H1 (cell line): Measurements from ENCODE around the gene HDDC3. TPM values are rescaled to one million over a fixed set of nuclear protein-coding genes. Genes with fewer than 3 reads are reported as not detected.

ENCODE experiments used
- CTCF ChIA-PET: fragments of 300-600 bp; sonication (Branson Sonifier 250); formaldehyde crosslinking; loops from one replicate; lab custom pipeline; 2021; ENCODE audit not compliant: partially characterized antibody; lab: Charles Lee
- POLR2A ChIA-PET: fragments of 300-600 bp; sonication (Branson Sonifier 250); formaldehyde crosslinking; loops from one replicate; lab custom pipeline; 2021; ENCODE audit warnings: inconsistent platforms; ENCODE audit not compliant: partially characterized antibody; lab: Charles Lee
- DNase-seq, 2 experiments: peaks; one replicate each; pipeline versions ENCODE4 v3.0.0 to v3.0.0-alpha.2; 2010 to 2022; ENCODE audit warnings: low spot score in 2 of 2, low read depth in 1 of 2, mixed read lengths in 1 of 2
- FAIRE-seq: peaks from 2 replicates; lab custom pipeline; 2011; peaks lifted over from hg19 to GRCh38; lab: Jason Lieb, UNC
- H2AFZ ChIP-seq: 2 replicates; pipeline ENCODE4 v1.8.1; 2012; ENCODE audit warnings: low read length, inconsistent platforms
- H2AK5ac ChIP-seq: 2 replicates; pipeline ENCODE4 v1.6.1; 2013; ENCODE audit warnings: low read depth, low read length
- H2BK120ac ChIP-seq: replicated peaks from 2 replicates; pipeline ENCODE3; 2013; ENCODE audit warnings: low read depth, low read length, inconsistent platforms
- H2BK12ac ChIP-seq: 2 replicates; pipeline ENCODE4 v1.6.1; 2013; ENCODE audit warnings: low read depth, low read length
- H2BK15ac ChIP-seq: 2 replicates; pipeline ENCODE4 v1.6.1; 2013; ENCODE audit warnings: low read length
- H2BK20ac ChIP-seq: 2 replicates; pipeline ENCODE4 v1.6.1; 2013; ENCODE audit warnings: low read length
- H2BK5ac ChIP-seq: 2 replicates; pipeline ENCODE4 v1.6.1; 2013; ENCODE audit warnings: low read depth, low read length
- H3K14ac ChIP-seq: 2 replicates; pipeline ENCODE4 v1.6.1; 2013; ENCODE audit warnings: inconsistent platforms; ENCODE audit not compliant: insufficient read length
- H3K18ac ChIP-seq: 2 replicates; pipeline ENCODE4 v1.6.1; 2013; ENCODE audit warnings: low read length; ENCODE audit errors: extremely low read depth
- H3K23ac ChIP-seq: 2 replicates; pipeline ENCODE4 v1.6.1; 2013; ENCODE audit warnings: inconsistent platforms; ENCODE audit not compliant: insufficient read length
- H3K23me2 ChIP-seq: 2 replicates; pipeline ENCODE4 v1.6.1; 2013; ENCODE audit warnings: low read depth, low read length
- H3K27ac ChIP-seq: 2 replicates; pipeline ENCODE4 v1.6.1; 2011; ENCODE audit warnings: low read depth, low read length, inconsistent platforms
- H3K27me3 ChIP-seq, 4 experiments: replicated peaks in 1 of 4; 1 replicate in 1 of 4; 2 replicates in 3 of 4; pipeline versions ENCODE4 v1.6.1 to v1.8.1; 2011 to 2013; ENCODE audit warnings: low read length in 3 of 4, mild to moderate bottlenecking in 3 of 4, inconsistent platforms in 2 of 4, mixed read lengths in 2 of 4, moderate library complexity in 1 of 4; ENCODE audit not compliant: control insufficient read depth in 3 of 4, insufficient read depth in 3 of 4; ENCODE audit errors: extremely low read depth in 1 of 4
- H3K36me3 ChIP-seq, 4 experiments: 2 replicates each; pipeline versions ENCODE4 v1.6.1 to v1.8.1; 2011 to 2013; ENCODE audit warnings: mild to moderate bottlenecking in 4 of 4, low read length in 3 of 4, moderate library complexity in 2 of 4, control low read depth in 1 of 4, inconsistent platforms in 1 of 4; ENCODE audit not compliant: insufficient read depth in 4 of 4, control insufficient read depth in 2 of 4
- H3K4ac ChIP-seq: replicated peaks from 2 replicates; pipeline ENCODE3; 2013; ENCODE audit warnings: low read length, low read depth, mixed read lengths, inconsistent platforms; ENCODE audit not compliant: insufficient read length
- H3K4me1 ChIP-seq, 4 experiments: replicated peaks in 1 of 4; 1 replicate in 1 of 4; 2 replicates in 3 of 4; pipeline versions ENCODE4 v1.6.1 to v1.8.1; 2011 to 2013; ENCODE audit warnings: low read length in 3 of 4, inconsistent platforms in 2 of 4, mixed read lengths in 1 of 4; ENCODE audit not compliant: insufficient read depth in 4 of 4, control insufficient read depth in 3 of 4
- H3K4me2 ChIP-seq, 2 experiments: 2 replicates each; pipeline versions ENCODE4 v1.6.1 to v1.8.1; 2011 to 2013; ENCODE audit warnings: low read depth in 2 of 2, low read length in 2 of 2, control low read depth in 1 of 2, inconsistent platforms in 1 of 2, mild to moderate bottlenecking in 1 of 2; ENCODE audit not compliant: insufficient read depth in 1 of 2
- H3K4me3 ChIP-seq, 4 experiments: fragments of 200-600, 300-600 bp in 1 of 4; sonication (generic), shearing (Covaris generic), sonication (Bioruptor Twin) in 1 of 4; 2 replicates each; pipeline versions ENCODE4 v1.5.1 to v1.8.1; 2011 to 2016; ENCODE audit warnings: low read length in 4 of 4, low read depth in 3 of 4, control low read depth in 2 of 4, inconsistent platforms in 2 of 4, mild to moderate bottlenecking in 2 of 4, mixed read lengths in 1 of 4, moderate library complexity in 1 of 4; ENCODE audit not compliant: insufficient read depth in 2 of 4; ENCODE audit errors: extremely low read depth in 1 of 4
- H3K56ac ChIP-seq: replicated peaks from 2 replicates; pipeline ENCODE3; 2013; ENCODE audit warnings: low read depth, mild to moderate bottlenecking, mixed read lengths, low read length, inconsistent platforms; ENCODE audit not compliant: insufficient read length
- H3K79me1 ChIP-seq: 2 replicates; pipeline ENCODE4 v1.6.1; 2013; ENCODE audit warnings: low read depth, low read length, control low read depth
- H3K79me2 ChIP-seq, 2 experiments: 2 replicates each; pipeline versions ENCODE4 v1.6.1 to v1.8.1; 2012 to 2013; ENCODE audit warnings: low read length in 2 of 2, mild to moderate bottlenecking in 2 of 2, inconsistent platforms in 1 of 2; ENCODE audit not compliant: insufficient read depth in 2 of 2, control insufficient read depth in 1 of 2
- H3K9ac ChIP-seq, 4 experiments: replicated peaks in 1 of 4; 1 replicate in 1 of 4; 2 replicates in 3 of 4; pipeline versions ENCODE4 v1.6.1 to v1.8.1; 2011 to 2013; ENCODE audit warnings: low read depth in 3 of 4, low read length in 3 of 4, control low read depth in 2 of 4, mild to moderate bottlenecking in 2 of 4, moderate library complexity in 2 of 4, inconsistent platforms in 1 of 4; ENCODE audit errors: extremely low read depth in 1 of 4
- H3K9me3 ChIP-seq, 2 experiments: 2 replicates each; pipeline versions ENCODE4 v1.6.1 to v1.8.1; 2012 to 2013; ENCODE audit warnings: mild to moderate bottlenecking in 2 of 2, moderate library complexity in 2 of 2, control low read depth in 1 of 2, inconsistent platforms in 1 of 2, low read depth in 1 of 2, low read length in 1 of 2, mixed read lengths in 1 of 2; ENCODE audit not compliant: insufficient read depth in 2 of 2
- H4K20me1 ChIP-seq, 2 experiments: replicated peaks in 1 of 2; 2 replicates each; pipeline versions ENCODE3 to v1.8.1; 2011 to 2013; ENCODE audit warnings: inconsistent platforms in 2 of 2, low read length in 2 of 2, mild to moderate bottlenecking in 1 of 2; ENCODE audit not compliant: insufficient read depth in 2 of 2, control insufficient read depth in 1 of 2
- H4K5ac ChIP-seq: 2 replicates; pipeline ENCODE4 v1.6.1; 2013; ENCODE audit warnings: low read length, low read depth, mixed read lengths, inconsistent platforms; ENCODE audit not compliant: insufficient read length
- H4K8ac ChIP-seq: 2 replicates; pipeline ENCODE4 v1.8.0; 2013; ENCODE audit warnings: mild to moderate bottlenecking, moderate library complexity, low read length, inconsistent platforms; ENCODE audit not compliant: insufficient read depth; ENCODE audit errors: extremely low read depth
- H4K91ac ChIP-seq: replicated peaks from 2 replicates; pipeline ENCODE3; 2013; ENCODE audit warnings: low read length, mixed read lengths, inconsistent platforms; ENCODE audit not compliant: insufficient read length
- CBX5 ChIP-seq: fragments of 300-800, 300-1000 bp; sonication (generic); IDR thresholded peaks from 2 replicates; pipeline ENCODE4 v1.7.1; 2016; ENCODE audit warnings: antibody characterized with exemption, low read length, low read depth
- KDM4A ChIP-seq: IDR thresholded peaks from one replicate; pipeline ENCODE4 v1.7.1; 2012; ENCODE audit warnings: low read depth, mild to moderate bottlenecking, moderate library complexity, low read length, inconsistent platforms; ENCODE audit not compliant: severe bottlenecking
- MAFK ChIP-seq: IDR thresholded peaks from 2 replicates; pipeline ENCODE4 v1.6.1; 2012; ENCODE audit warnings: low read depth, mild to moderate bottlenecking, improper control_type of control experiment, low read length
- POU5F1 ChIP-seq: IDR thresholded peaks from 2 replicates; pipeline ENCODE4 v1.6.1; 2011; ENCODE audit warnings: low read depth, mild to moderate bottlenecking, low read length, moderate library complexity
- RNF2 ChIP-seq: fragments of 200-900, 300-1000 bp; sonication (generic); IDR thresholded peaks from 2 replicates; pipeline ENCODE4 v1.7.1; 2016; ENCODE audit warnings: borderline replicate concordance, low read depth, mild to moderate bottlenecking, antibody characterized with exemption, low read length; ENCODE audit not compliant: poor library complexity, severe bottlenecking; ENCODE audit errors: missing control alignments
- SUZ12 ChIP-seq: fragments of 200-600 bp; sonication (generic); IDR thresholded peaks from 2 replicates; pipeline ENCODE4 v1.6.1; 2012; ENCODE audit warnings: mild to moderate bottlenecking, inconsistent platforms, low read length, moderate library complexity, mixed read lengths
- TEAD4 ChIP-seq: IDR thresholded peaks from 2 replicates; pipeline ENCODE4 v1.6.1; 2012; ENCODE audit warnings: low read depth, low read length, inconsistent platforms, mixed read lengths
- WGBS, 2 experiments: shearing (Covaris generic) in 1 of 2; methylation state at CpG; one replicate each; pipeline versions ENCODE4 v1.1.6 to v1.1.7; 2013 to 2015; ENCODE audit warnings: low lambda C conversion rate in 2 of 2, mixed read lengths in 2 of 2, inconsistent platforms in 1 of 2, low coverage in 1 of 2, missing lambda C conversion rate in 1 of 2; ENCODE audit not compliant: insufficient replicate concordance in 2 of 2, insufficient coverage in 1 of 2, insufficient read length in 1 of 2; ENCODE audit errors: extremely low coverage in 1 of 2, missing lambda C conversion rate in 1 of 2; 5-methylcytosine and 5-hydroxymethylcytosine counted together
- polyA plus RNA-seq, 7 experiments: library from polyadenylated mRNA; depleted of rRNA in 3 of 7; stranded (reverse) in 5 of 7; unstranded in 2 of 7; fragments of >200 nt in 5 of 7; fragments of 200-250 nt in 2 of 7; gene quantifications; 1 replicate in 5 of 7; 2 replicates in 1 of 7; 4 replicates in 1 of 7; pipeline versions ENCODE4 v1.2.1 to v1.2.3, GENCODE V29; 2011 to 2013; ENCODE audit warnings: missing spikeins in 2 of 7, mixed read lengths in 2 of 7
- total RNA-seq: library from RNA; stranded (reverse); fragmentation: NEBNext Ultra II Directional; extraction: Animal tissue kit (Norgen Biotek cat#: 25700); gene quantifications from 2 replicates; pipeline ENCODE4 v1.2.1, GENCODE V29; 2021

Gene HDDC3
- total and polyA plus RNA-seq, 2 of the 8 experiments (the other 6 are each of a cell fraction or from before 2014, with no cell fraction given), result 16.3 to 16.5 TPM

GRCh38 chr15:90938261-90938660 is 5.9 kb upstream of the HDDC3 start:
- Histone ChIP-seq H3K9ac (no peak overlapping the region), H3K23ac (no peak overlapping the region), H2BK5ac (no peak overlapping the region), H3K18ac (no peak overlapping the region), H3K79me2 (no peaks in the 10 kb centered on the region), H3K27ac (no peak overlapping the region), H4K8ac (0 out of 2 replicates have a peak overlapping the region, but pooled peaks have one; percentile 15), H3K23me2 (peaks cover 11% of the 10 kb centered on the region; the same call in 1 of the 2 replicates), H2BK15ac (no peak overlapping the region), H3K4ac (no peak overlapping the region)
- TF ChIP-seq POU5F1 (no peak), SUZ12 (no peak), MAFK (no peak), TEAD4 (no peak), CBX5 (no peak), RNF2 (no peak), KDM4A (no peak)
- TF ChIP-seq, all 59 proteins: peak for 0
- H3K56ac ChIP-seq, result no peak overlapping the region
- H3K14ac ChIP-seq, result no peak overlapping the region
- no peaks in the 10 kb centered on the region for H3K27me3 ChIP-seq
- H2BK120ac ChIP-seq, result no peak overlapping the region
- no peak overlapping the region for H2AFZ ChIP-seq
- DNase-seq (no peak), FAIRE-seq (no peak)
- no peak overlapping the region for H3K4me2 ChIP-seq
- no peak overlapping the region for H4K91ac ChIP-seq
- peaks cover 8 to 45% (median 24%) of the 10 kb centered on the region in 4 experiments; a peak in 7 of 8 replicates for H3K36me3 ChIP-seq
- no peak overlapping the region for H2AK5ac ChIP-seq
- no peaks in the 10 kb centered on the region for H3K79me1 ChIP-seq
- no peak overlapping the region for H4K5ac ChIP-seq
- peaks cover 4% of the 10 kb centered on the region in 2 experiments for H4K20me1 ChIP-seq
- ChIA-PET CTCF (interaction anchor here (20.7 kb wide), 1 partner anchor 17 kb away, joined by 306 read pairs; the partner anchor contains the start of gene RCCD1), POLR2A (no interaction called here)
- no peak overlapping the region for H2BK12ac ChIP-seq
- H3K4me3 ChIP-seq, result no peak overlapping the region
- 93% methylated on average over 5 of the region's 5 CpGs; no CpG with 5 or more reads in 1 of the 2 experiments for WGBS, 2 experiments
- H3K9me3 ChIP-seq, result no peaks in the 10 kb centered on the region
- no peak overlapping the region for H2BK20ac ChIP-seq
- peaks cover 0 to 11% (median 6%) of the 10 kb centered on the region in 4 experiments; a peak in 6 of 7 replicates for H3K4me1 ChIP-seq
